ENCODE data around the gene FUBP3.

FUBP3 gene

GRCh38 chr9:130624154-130624553 is 44.8 kb downstream of the FUBP3 start:
- H3K36me3 ChIP-seq (replicated peaks; ENCODE audit: insufficient read depth, low read length) = peaks cover 6% of the 10 kb centered on the region; the same call in 1 of the 2 replicates
- H2AFZ ChIP-seq (ENCODE audit: low read length) = no peak overlapping the region
- H3K27me3 ChIP-seq (replicated peaks; ENCODE audit: insufficient read depth, low read length) = no peaks in the 10 kb centered on the region
- no peak overlapping the region for H3K4me3 ChIP-seq (ENCODE audit: low read length)
- DNase-seq = no peak
- no peaks in the 10 kb centered on the region for H3K9me3 ChIP-seq (replicated peaks; ENCODE audit: insufficient read depth, low read length)
- H3K79me2 ChIP-seq (ENCODE audit: low read length) = no peaks in the 10 kb centered on the region
- no peaks in the 10 kb centered on the region for H4K20me1 ChIP-seq (ENCODE audit: insufficient read depth, low read length)
- H3K4me1 ChIP-seq (ENCODE audit: low read length) = no peaks in the 10 kb centered on the region
- no peaks in the 10 kb centered on the region for H3F3A ChIP-seq (ENCODE audit: insufficient read depth, low read length)
- H3K4me2 ChIP-seq (ENCODE audit: low read depth, low read length) = no peak overlapping the region
- H3K9me2 ChIP-seq (replicated peaks; ENCODE audit: insufficient read depth, low read length) = no peaks in the 10 kb centered on the region
- no peak for TF ChIP-seq CTCF (IDR thresholded peaks at IDR 0.05; ENCODE audit: low read length)
- no peak overlapping the region for H3K27ac ChIP-seq (ENCODE audit: low read length)
- H3K9ac ChIP-seq (ENCODE audit: low read length) = no peak overlapping the region

- H4K20me1 ChIP-seq (ENCODE audit: insufficient read depth, low read length) = no peaks in the 10 kb centered on the region
- H3F3A ChIP-seq (ENCODE audit: insufficient read depth, low read length) = no peaks in the 10 kb centered on the region
- no peak for DNase-seq
- H3K4me2 ChIP-seq (ENCODE audit: low read depth, low read length) = no peak overlapping the region
- no peak overlapping the region for H3K4me3 ChIP-seq (ENCODE audit: low read length)
- no peaks in the 10 kb centered on the region for H3K4me1 ChIP-seq (ENCODE audit: low read length)
- no peak for TF ChIP-seq CTCF (IDR thresholded peaks at IDR 0.05; ENCODE audit: low read length)
- no peak for TF ChIP-seq EZH2 (optimal IDR thresholded peaks at IDR 0.05; ENCODE audit: low read depth, low read length)
- TF ChIP-seq EZH2phosphoT487 (IDR thresholded peaks at IDR 0.05; ENCODE audit: low read length) = no peak
- H3K27ac ChIP-seq (ENCODE audit: low read length) = no peak overlapping the region
- no peaks in the 10 kb centered on the region for H3K79me2 ChIP-seq (ENCODE audit: low read length)
- H3K9me2 ChIP-seq (replicated peaks; ENCODE audit: insufficient read depth, low read length) = no peaks in the 10 kb centered on the region
- H3K27me3 ChIP-seq (replicated peaks; ENCODE audit: insufficient read depth, low read length) = no peaks in the 10 kb centered on the region
- H3K9me3 ChIP-seq (replicated peaks; ENCODE audit: insufficient read depth, low read length) = no peaks in the 10 kb centered on the region
- no peak overlapping the region for H3K9ac ChIP-seq (ENCODE audit: low read length)
- no peaks in the 10 kb centered on the region for H3K36me3 ChIP-seq (replicated peaks; ENCODE audit: insufficient read depth, low read length)
- no peak overlapping the region for H2AFZ ChIP-seq (ENCODE audit: low read length)
Observed at GRCh38 chr9:130626249-130626996, 47.0 kb downstream of the FUBP3 start.

GRCh38 chr9:130627051-130627450 is 47.7 kb downstream of the FUBP3 start:
- Histone ChIP-seq H3K4me2 (ENCODE audit: low read depth, low read length) (no peak overlapping the region), H3K9me2 (replicated peaks; ENCODE audit: insufficient read depth, low read length) (no peaks in the 10 kb centered on the region), H3K27me3 (replicated peaks; ENCODE audit: insufficient read depth, low read length) (no peaks in the 10 kb centered on the region), H3K4me3 (ENCODE audit: low read length) (no peak overlapping the region), H3K79me2 (ENCODE audit: low read length) (no peaks in the 10 kb centered on the region), H3K9me3 (replicated peaks; ENCODE audit: insufficient read depth, low read length) (no peaks in the 10 kb centered on the region), H3K9ac (ENCODE audit: low read length) (no peak overlapping the region), H2AFZ (ENCODE audit: low read length) (no peak overlapping the region), H3K4me1 (ENCODE audit: low read length) (no peaks in the 10 kb centered on the region), H4K20me1 (ENCODE audit: insufficient read depth, low read length) (no peaks in the 10 kb centered on the region), H3F3A (ENCODE audit: insufficient read depth, low read length) (no peaks in the 10 kb centered on the region), H3K27ac (ENCODE audit: low read length) (no peak overlapping the region), H3K36me3 (replicated peaks; ENCODE audit: insufficient read depth, low read length) (no peaks in the 10 kb centered on the region)
- DNase-seq = no peak
- no peak for TF ChIP-seq EZH2phosphoT487 (IDR thresholded peaks at IDR 0.05; ENCODE audit: low read length)

Measured in MM.1S (cell line).